ENCODE results near the gene PRODH2.

The PRODH2 gene

DNA sequence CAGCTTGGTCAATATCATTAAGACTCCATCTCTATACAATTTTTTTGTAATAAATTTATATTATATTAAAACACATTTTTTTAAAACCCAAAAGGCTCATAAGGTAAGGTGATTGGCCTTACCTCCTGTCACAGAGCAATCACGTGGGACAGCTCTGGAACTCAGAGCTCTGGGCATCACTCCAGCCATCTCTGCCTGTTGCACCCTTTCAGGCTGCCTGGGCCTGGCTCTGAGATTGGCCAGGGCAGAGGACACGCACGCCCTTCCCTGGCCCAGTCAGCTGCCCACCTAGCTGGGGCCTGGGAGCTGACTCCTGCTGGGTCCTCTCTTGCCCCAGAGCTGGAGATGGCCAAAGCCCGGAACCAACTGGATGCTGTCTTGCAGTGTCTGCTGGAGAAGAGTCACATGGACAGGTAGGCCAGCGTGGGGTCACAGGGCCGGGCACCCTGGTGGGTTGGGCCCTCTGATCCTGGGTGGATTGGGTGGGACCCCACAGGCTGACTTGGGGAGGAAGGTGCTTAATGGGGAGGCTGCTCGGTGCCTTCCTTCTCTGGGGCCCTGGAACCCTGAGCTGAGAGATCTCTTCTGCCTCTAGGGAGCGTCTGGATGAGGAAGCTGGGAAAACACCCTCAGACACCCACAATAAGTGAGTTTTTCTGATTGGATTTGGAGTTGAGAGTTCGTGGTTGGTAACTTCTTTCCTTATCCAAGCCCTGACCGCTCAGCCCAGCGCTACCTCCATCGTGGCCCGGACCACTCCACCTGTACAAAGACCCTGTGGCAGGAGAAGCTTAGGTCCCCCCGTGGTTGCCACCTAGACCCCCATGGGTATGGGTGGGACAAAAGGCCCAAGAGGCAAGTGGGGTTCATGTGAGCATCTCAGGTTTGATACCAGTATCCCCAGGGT, 60.6 kb downstream of the PRODH2 start:
- H3K4me1 ChIP-seq (ENCODE audit: insufficient read depth, low read length): peaks cover 33% of the 10 kb centered on the region
- no peaks in the 10 kb centered on the region for H3K9me3 ChIP-seq (ENCODE audit: low read length)
- no peaks in the 10 kb centered on the region for H3K27me3 ChIP-seq (ENCODE audit: control insufficient read depth in 1 of 2, insufficient read depth in 2 of 2, low read length in 2 of 2)
- H3K4me3 ChIP-seq (ENCODE audit: low read depth in 1 of 2, low read length in 2 of 2): no peak overlapping the region
- peaks cover 22% of the 10 kb centered on the region for H3K36me3 ChIP-seq (ENCODE audit: insufficient read depth, low read length)
- no peak overlapping the region for H3K9ac ChIP-seq (ENCODE audit: low read length)
- no peak overlapping the region for H3K27ac ChIP-seq (ENCODE audit: low read depth, low read length)

DNA sequence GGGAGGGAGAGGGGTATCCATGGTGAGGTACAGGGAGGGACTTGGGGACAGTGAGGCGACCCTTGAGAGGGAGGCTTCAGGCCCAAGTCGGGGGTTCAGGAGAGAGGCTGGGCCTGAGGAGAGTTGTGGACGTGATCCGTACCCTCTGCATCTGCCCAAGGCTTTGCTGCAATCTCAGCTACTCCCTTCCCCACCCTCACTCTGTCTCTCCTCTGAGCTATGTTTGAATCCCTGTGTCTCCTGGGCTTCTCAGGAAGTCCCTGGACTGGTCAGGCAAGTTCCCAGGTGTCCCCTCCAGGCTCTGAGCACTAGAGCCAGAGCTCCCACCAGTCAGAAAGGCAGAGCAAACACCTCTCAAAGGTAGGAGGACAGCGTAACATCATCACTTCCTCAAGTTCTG, 62.5 kb downstream of the PRODH2 start:
- Histone ChIP-seq H3K27me3 (ENCODE audit: control insufficient read depth in 1 of 2, insufficient read depth in 2 of 2, low read length in 2 of 2) (no peaks in the 10 kb centered on the region), H3K4me3 (ENCODE audit: low read depth in 1 of 2, low read length in 2 of 2) (no peak overlapping the region), H3K36me3 (ENCODE audit: insufficient read depth, low read length) (peaks cover 22% of the 10 kb centered on the region), H3K9me3 (ENCODE audit: low read length) (no peaks in the 10 kb centered on the region), H3K9ac (ENCODE audit: low read length) (no peak overlapping the region), H3K27ac (ENCODE audit: low read depth, low read length) (no peak overlapping the region), H3K4me1 (ENCODE audit: insufficient read depth, low read length) (peaks cover 44% of the 10 kb centered on the region)
